ENCODE data around the gene GTF2IRD1.
"Not testable (repeated sequence)": the region's sequence is repeated elsewhere in the genome, so short reads cannot be mapped to it uniquely, and the experiment has no call there.

GTF2IRD1 gene

GRCh38 chr7:74438327-74438726 is 15.4 kb upstream of the GTF2IRD1 start:
- DNase-seq = no peak

DNA sequence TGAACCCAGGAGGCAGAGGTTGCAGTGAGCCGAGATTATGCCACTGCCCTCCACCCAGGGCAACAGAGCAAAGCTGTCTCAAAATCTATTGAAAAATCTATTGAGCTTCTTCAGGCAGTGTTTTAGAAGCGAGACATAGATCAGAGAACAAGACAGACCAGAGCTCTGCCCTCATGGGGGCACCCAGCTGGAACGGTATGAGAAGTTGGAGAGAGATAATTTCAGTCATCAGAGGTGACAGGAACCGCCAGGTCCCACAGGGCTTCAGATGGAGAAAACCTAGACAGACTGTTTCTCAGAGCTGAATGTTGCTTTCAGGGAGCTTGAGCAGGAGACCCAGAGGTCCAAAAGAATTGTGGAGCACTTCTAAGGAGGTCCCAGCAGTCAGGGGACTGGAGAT is 14.2 kb upstream of the GTF2IRD1 start:
- DNase-seq = no peak

- DNase-seq = not testable (repeated sequence)
Observed at GRCh38 chr7:74440143-74440542, 13.6 kb upstream of the GTF2IRD1 start.

GRCh38 chr7:74441801-74442200 is 11.9 kb upstream of the GTF2IRD1 start:
- DNase-seq = no peak

DNA sequence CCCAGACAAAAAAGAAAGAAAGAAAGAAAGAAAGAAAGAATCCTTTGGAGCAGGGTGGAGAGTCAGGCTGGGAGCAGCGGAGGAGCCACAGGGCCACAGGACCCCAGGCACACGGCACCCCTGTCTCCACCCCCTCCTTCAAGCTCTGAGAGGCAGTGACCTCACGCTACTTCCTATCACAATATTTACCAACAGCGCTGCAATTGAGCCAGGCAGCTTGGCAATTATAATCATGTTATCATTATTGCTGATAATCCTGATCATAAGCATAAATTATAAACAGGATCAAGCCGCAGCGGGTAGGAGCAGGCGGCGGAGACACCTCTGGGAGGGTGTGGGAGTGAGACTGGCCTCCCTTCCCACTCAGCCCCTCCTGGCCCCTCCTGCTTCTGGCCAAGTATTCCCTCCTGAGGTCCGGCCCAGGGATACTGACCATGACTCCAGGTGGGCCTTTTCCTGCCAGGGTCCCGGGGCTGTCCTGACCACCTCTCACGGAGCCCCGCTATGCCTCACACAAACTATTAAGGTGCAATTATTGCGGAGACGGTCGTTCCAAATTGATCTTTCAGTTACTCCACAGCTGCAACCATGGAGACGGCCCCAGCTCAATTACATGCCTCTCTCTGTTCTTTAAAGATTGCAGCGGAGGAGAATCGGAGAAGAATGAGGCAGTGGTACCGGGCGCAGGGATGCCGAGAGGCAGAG is 10.0 kb upstream of the GTF2IRD1 start:
- DNase-seq = no peak

- no peak for DNase-seq
Observed at GRCh38 chr7:74449144-74449543, 4.6 kb upstream of the GTF2IRD1 start.

GRCh38 chr7:74449809-74450397 is 3.8 kb upstream of the GTF2IRD1 start:
- DNase-seq = no peak

DNA sequence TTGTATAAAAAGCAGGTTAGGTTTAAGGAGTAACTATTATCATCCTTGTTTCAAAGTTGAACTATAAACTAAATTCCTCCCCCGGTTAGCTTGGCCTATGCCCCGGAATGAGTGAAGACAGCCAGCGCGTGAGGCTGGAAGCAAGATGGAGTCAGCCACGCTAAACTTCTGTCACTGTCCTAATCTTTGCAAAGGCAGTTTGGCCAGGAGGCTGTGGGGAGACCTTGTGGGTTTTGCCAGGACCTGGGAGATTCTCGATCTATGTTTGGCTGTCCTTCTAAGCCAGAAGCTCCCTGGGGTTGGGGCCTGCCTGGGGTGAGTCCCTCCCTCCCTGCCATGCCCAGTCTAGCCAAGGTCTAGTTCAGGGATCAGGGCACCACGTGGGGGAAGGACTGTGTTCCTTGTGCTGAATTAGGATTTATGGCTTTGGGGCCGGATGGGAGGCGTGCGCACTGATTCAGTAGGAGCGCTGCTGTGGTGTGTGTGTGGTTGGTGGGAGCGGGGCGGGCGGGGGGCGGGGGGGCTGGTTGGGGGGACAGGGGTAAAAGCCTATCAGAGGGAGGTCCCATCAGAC is 871 bp upstream of the GTF2IRD1 start:
- DNase-seq = no peak

DNA sequence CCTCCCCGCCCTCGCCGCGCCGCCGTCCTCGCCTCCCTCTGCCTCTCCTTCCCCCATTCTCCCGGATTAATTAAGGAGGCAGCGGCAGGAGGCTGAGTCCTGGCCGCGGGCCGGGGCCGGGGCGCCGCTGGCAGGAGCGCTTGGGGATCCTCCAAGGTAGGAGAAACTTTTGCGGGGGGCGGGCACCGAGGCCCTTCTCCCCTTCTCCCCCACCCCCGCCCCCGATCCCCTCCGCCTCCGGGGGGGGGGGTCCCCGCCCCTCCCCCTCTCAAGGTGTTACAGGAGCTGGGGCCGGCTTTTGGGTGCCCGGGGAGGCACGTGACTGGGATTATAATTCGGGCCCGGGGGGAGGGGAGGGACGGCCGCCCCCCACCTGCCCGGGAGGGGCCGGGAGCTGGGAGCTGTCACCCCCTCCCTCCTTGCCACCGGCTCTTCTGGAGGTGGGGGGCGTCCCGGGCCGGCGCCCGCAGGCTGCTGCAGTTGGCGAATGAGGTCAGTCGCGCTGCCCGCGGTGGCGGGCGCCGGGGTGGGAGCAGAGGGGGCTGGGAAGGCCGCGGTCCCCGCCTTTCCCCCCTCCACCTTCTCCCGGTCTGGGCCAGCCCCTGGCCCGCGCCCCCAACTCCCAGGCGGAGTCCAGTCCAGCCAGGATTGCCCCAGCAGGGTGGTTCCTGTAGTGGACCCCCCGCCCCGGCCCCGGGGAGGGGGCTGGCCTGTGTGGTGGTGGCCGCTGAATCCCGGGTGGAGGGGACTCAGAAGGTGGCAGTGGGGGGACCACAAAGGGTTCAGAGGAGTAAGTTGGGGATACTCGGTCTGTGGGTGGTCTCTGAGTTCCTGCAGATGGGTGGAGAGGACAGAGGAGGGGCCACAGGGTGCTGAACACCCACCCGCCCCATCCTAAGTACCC is 567 bp downstream of the GTF2IRD1 start:
- DNase-seq = no peak

- no peak for DNase-seq
Observed at GRCh38 chr7:74454925-74455288, 1.2 kb downstream of the GTF2IRD1 start.

DNA sequence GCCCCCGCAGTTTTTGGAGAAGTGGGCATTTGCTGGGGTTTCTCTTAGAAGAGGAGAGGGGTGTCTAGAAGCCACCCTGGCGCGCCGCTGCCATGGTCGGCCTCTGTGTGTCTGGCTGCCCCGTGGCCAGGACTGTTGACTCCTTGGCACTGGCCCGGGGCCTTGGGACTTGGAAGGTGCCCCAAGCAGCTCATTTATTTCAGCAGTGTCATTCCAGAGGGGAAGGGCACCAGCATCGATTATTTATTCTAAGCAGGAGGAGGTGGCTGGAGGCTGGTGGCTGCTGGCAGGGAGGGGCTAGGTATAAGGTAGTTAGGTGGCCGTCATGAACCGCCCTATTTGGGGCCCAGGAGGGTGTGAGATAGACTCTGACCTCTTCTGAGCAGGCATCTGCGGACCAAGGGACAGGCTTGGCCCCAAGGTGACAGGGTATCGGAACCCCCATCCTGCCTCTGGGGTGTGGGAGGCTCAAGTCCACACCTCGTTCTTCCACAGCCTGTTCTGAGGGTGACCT is 1.6 kb downstream of the GTF2IRD1 start:
- no peak for DNase-seq

- no peak for DNase-seq
Observed at GRCh38 chr7:74455928-74456327, 2.2 kb downstream of the GTF2IRD1 start.

GRCh38 chr7:74457007-74457406 is 3.3 kb downstream of the GTF2IRD1 start:
- DNase-seq = no peak

GRCh38 chr7:74461970-74462706 is 8.4 kb downstream of the GTF2IRD1 start:
- no peak for DNase-seq

- DNase-seq = no peak
Observed at GRCh38 chr7:74462707-74463100, 9.0 kb downstream of the GTF2IRD1 start.

GRCh38 chr7:74464931-74465886 is 11.5 kb downstream of the GTF2IRD1 start:
- peak; percentile 10 for DNase-seq

- DNase-seq = no peak
Observed at GRCh38 chr7:74466196-74466813, 12.6 kb downstream of the GTF2IRD1 start.

DNA sequence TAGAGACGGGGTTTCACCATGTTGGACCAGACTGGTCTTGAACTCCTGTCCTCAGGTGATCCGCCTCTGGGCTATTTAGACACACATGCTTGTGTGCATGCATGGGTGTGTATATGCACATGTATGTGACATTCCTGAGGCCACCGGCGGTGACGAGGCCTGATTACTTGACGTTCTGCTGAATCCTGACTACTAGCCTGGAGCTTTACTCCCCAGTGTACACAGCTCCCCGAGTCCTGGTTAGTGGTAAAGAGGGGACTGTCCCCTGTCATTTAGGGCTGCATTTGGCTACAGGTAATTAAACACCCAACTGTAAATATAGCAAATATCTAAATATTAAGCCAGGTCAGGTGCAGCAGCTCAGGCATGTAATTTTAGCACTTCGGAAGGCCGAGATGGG is 14.2 kb downstream of the GTF2IRD1 start:
- DNase-seq = no peak

DNA sequence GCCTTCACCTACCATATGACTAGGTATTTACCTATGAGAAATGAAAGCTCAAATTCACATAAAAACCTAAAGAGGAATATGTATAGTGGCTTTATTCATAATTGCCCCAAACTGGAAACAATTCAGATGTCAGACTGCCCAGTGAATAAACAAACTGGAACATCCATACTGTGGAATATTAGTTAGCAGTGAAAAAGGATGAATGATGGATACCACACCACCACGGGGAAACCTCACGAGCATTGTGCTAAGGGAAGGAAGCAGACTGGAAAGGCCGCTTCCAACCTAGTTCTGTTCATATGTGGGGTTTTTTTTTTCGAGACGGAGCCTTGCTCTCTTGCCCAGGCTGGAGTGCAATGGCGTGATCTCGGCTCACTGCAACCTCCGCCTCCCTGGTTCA is 16.8 kb downstream of the GTF2IRD1 start:
- DNase-seq = no peak

- DNase-seq = no peak
Observed at GRCh38 chr7:74473116-74473515, 19.4 kb downstream of the GTF2IRD1 start.
